Activated CD8-positive, alpha-beta memory T cell treated with anti-CD3 and anti-CD28 coated beads, Interleukin-2, amount 50 U/mL, for 1 hour (primary cell): ENCODE results near the gene SLC6A8.
A peak's percentile ranks its signal among the peaks of the same experiment; 100 is the strongest.
"Not testable (repeated sequence)": the region's sequence is repeated elsewhere in the genome, so short reads cannot be mapped to it uniquely, and the experiment has no call there.

Source experiments
- DNase-seq: peaks from one replicate; pipeline ENCODE4 v3.0.0-alpha.2; 2020; ENCODE audit errors: extremely low read depth

SLC6A8 gene

GRCh38 chrX:153706799-153707198, 19.1 kb downstream of the SLC6A8 start:
- no peak for DNase-seq

- no peak for DNase-seq
Measured at GRCh38 chrX:153707406-153707805, 19.7 kb downstream of the SLC6A8 start.

- DNase-seq, result no peak
Measured at GRCh38 chrX:153708415-153708814, 20.7 kb downstream of the SLC6A8 start.

GRCh38 chrX:153709726-153710674, 22.3 kb downstream of the SLC6A8 start:
- no peak for DNase-seq

GRCh38 chrX:153714256-153714655, 26.5 kb downstream of the SLC6A8 start:
- no peak for DNase-seq

- no peak for DNase-seq
Measured at GRCh38 chrX:153717445-153717844, 29.7 kb downstream of the SLC6A8 start.

- DNase-seq, result no peak
Measured at GRCh38 chrX:153719238-153719637, 31.5 kb downstream of the SLC6A8 start.

GRCh38 chrX:153719701-153720100, 32.0 kb downstream of the SLC6A8 start:
- DNase-seq, result no peak

- no peak for DNase-seq
Measured at GRCh38 chrX:153722704-153723350, 35.1 kb downstream of the SLC6A8 start.

- no peak for DNase-seq
Measured at GRCh38 chrX:153723351-153724251, 35.9 kb downstream of the SLC6A8 start.

- peak; percentile 47 for DNase-seq
Measured at GRCh38 chrX:153724252-153725038, 36.7 kb downstream of the SLC6A8 start, which contains the start of the genes ABCD1 and BCAP31. ABCD1 (plus strand) TSS chrX:153724856; CDS start chrX:153725267, 411 bp downstream. BCAP31 (minus strand) TSS chrX:153724387; CDS start chrX:153723244, 1,143 bp downstream.

GRCh38 chrX:153725039-153725831, 37.5 kb downstream of the SLC6A8 start:
- DNase-seq, result no peak

- no peak for DNase-seq
Measured at GRCh38 chrX:153725832-153726285, 38.1 kb downstream of the SLC6A8 start.

GRCh38 chrX:153726286-153727122, 38.8 kb downstream of the SLC6A8 start:
- DNase-seq, result no peak

- no peak for DNase-seq
Measured at GRCh38 chrX:153727123-153727931, 39.6 kb downstream of the SLC6A8 start.

GRCh38 chrX:153728095-153728494, 40.4 kb downstream of the SLC6A8 start:
- DNase-seq, result no peak

- DNase-seq, result no peak
Measured at GRCh38 chrX:153728951-153729631, 41.4 kb downstream of the SLC6A8 start.

- DNase-seq, result not testable (repeated sequence)
Measured at GRCh38 chrX:153730115-153730514, 42.4 kb downstream of the SLC6A8 start.
